Keratinocyte (primary cell): ENCODE results near the gene MRPS14. TPM values are rescaled to one million over a fixed set of nuclear protein-coding genes. Genes with fewer than 3 reads are reported as not detected.

Experiments
- DNase-seq: peaks from one replicate; pipeline ENCODE4 v3.0.0-alpha.2; 2011; ENCODE audit warnings: low read depth, missing footprints, low spot score
- FAIRE-seq: peaks from 2 replicates; lab custom pipeline; 2011; peaks lifted over from hg19 to GRCh38; lab: Jason Lieb, UNC
- H2AFZ ChIP-seq: 2 replicates; pipeline ENCODE4 v1.6.0; 2012; ENCODE audit warnings: low read length, control low read depth, inconsistent platforms; ENCODE audit not compliant: control insufficient read depth
- H3K27ac ChIP-seq: 2 replicates; pipeline ENCODE4 v1.5.1; 2011; ENCODE audit warnings: low read length; ENCODE audit not compliant: control insufficient read depth, insufficient read depth
- H3K27me3 ChIP-seq: 3 replicates; pipeline ENCODE4 v1.6.0; 2011; ENCODE audit warnings: low read length; ENCODE audit not compliant: control insufficient read depth, insufficient read depth; ENCODE audit errors: extremely low read depth
- H3K36me3 ChIP-seq, 2 experiments: 2 replicates in 1 of 2; 3 replicates in 1 of 2; pipeline ENCODE4 v1.5.1; 2011; ENCODE audit warnings: low read length in 2 of 2, mild to moderate bottlenecking in 1 of 2; ENCODE audit not compliant: control insufficient read depth in 2 of 2, insufficient read depth in 2 of 2; ENCODE audit errors: extremely low read depth in 1 of 2
- H3K4me1 ChIP-seq: 3 replicates; pipeline ENCODE4 v1.5.1; 2011; ENCODE audit warnings: low read length; ENCODE audit not compliant: control insufficient read depth, insufficient read depth; ENCODE audit errors: extremely low read depth
- H3K4me2 ChIP-seq: 3 replicates; pipeline ENCODE4 v1.6.0; 2011; ENCODE audit warnings: low read depth, low read length; ENCODE audit not compliant: control insufficient read depth, insufficient read depth; ENCODE audit errors: extremely low read depth
- H3K4me3 ChIP-seq, 3 experiments: fragments of 200-600 bp in 1 of 3; sonication (generic) in 1 of 3; 2 replicates in 2 of 3; 3 replicates in 1 of 3; pipeline ENCODE4 v1.5.1; 2011 to 2016; ENCODE audit warnings: low read length in 3 of 3, mild to moderate bottlenecking in 3 of 3, control low read depth in 2 of 3, inconsistent platforms in 1 of 3, low read depth in 1 of 3, mixed read lengths in 1 of 3, mixed run types in 1 of 3, moderate library complexity in 1 of 3; ENCODE audit not compliant: control insufficient read depth in 2 of 3, insufficient read depth in 2 of 3; ENCODE audit errors: extremely low read depth in 1 of 3
- H3K79me2 ChIP-seq: 2 replicates; pipeline ENCODE4 v1.6.0; 2012; ENCODE audit warnings: low read length; ENCODE audit not compliant: control insufficient read depth, insufficient read depth
- H3K9ac ChIP-seq: 3 replicates; pipeline ENCODE4 v1.6.0; 2011; ENCODE audit warnings: low read length; ENCODE audit not compliant: control insufficient read depth, insufficient read depth; ENCODE audit errors: extremely low read depth
- H3K9me1 ChIP-seq: 3 replicates; pipeline ENCODE4 v1.6.0; 2011; ENCODE audit warnings: low read length; ENCODE audit not compliant: control insufficient read depth, insufficient read depth; ENCODE audit errors: extremely low read depth
- H3K9me3 ChIP-seq: 2 replicates; pipeline ENCODE4 v1.5.1; 2012; ENCODE audit warnings: low read depth, low read length; ENCODE audit not compliant: control insufficient read depth
- H4K20me1 ChIP-seq: 3 replicates; pipeline ENCODE4 v1.6.0; 2011; ENCODE audit warnings: low read length; ENCODE audit not compliant: control insufficient read depth, insufficient read depth; ENCODE audit errors: extremely low read depth
- CTCF ChIP-seq, 3 experiments: IDR thresholded peaks in 1 of 3; conservative IDR thresholded peaks in 1 of 3; optimal IDR thresholded peaks in 1 of 3; 2 replicates in 2 of 3; 3 replicates in 1 of 3; pipeline versions ENCODE3 to v1.5.1; 2011; ENCODE audit warnings: low read length in 3 of 3, mild to moderate bottlenecking in 3 of 3, moderate library complexity in 2 of 3, control low read depth in 1 of 3, inconsistent platforms in 1 of 3; ENCODE audit not compliant: insufficient read depth in 2 of 3; ENCODE audit errors: extremely low read depth in 1 of 3
- EZH2 ChIP-seq: IDR thresholded peaks from one replicate; pipeline ENCODE4 v1.6.1; 2012; ENCODE audit warnings: inconsistent platforms, mild to moderate bottlenecking, low read length, moderate library complexity
- dilution Hi-C: fragments of 300-500 bp; cut with MboI; formaldehyde crosslinking; loops from one replicate; pipeline ENCODE4 v1.7.0; 2020; ENCODE audit warnings: low sequenced_read_pairs; ENCODE audit not compliant: extremely low pct_ligation_motif_present
- polyA plus RNA-seq, 5 experiments: library from polyadenylated mRNA; depleted of rRNA in 3 of 5; stranded (reverse) in 3 of 5; stranded (forward) in 1 of 5; unstranded in 1 of 5; fragments of >200 nt; gene quantifications; 1 replicate in 1 of 5; 2 replicates in 3 of 5; 3 replicates in 1 of 5; pipeline versions ENCODE4 v1.2.1 to v1.2.3, GENCODE V29; 2011 to 2012; ENCODE audit warnings: missing spikeins in 2 of 5, low read depth in 1 of 5, low replicate concordance in 1 of 5
- small RNA-seq, 3 experiments: library from RNA; depleted of rRNA; stranded (forward); fragments of <200 nt; gene quantifications; one replicate each; pipeline ENCODE3, GENCODE V24; 2012; ENCODE audit warnings: low read depth in 3 of 3, low replicate concordance in 1 of 3; ENCODE audit not compliant: insufficient read length in 3 of 3

The MRPS14 gene
- polyA plus RNA-seq, 1 donor (not counting 4 experiments of a cell fraction or from before 2014, with no cell fraction given), result 35.2 TPM

- no peak for TF ChIP-seq CTCF (optimal IDR thresholded peaks at IDR 0.05 in 1 of 3, IDR thresholded peaks at IDR 0.05 in 1 of 3, conservative IDR thresholded peaks at IDR 0.05 in 1 of 3; ENCODE audit: extremely low read depth in 1 of 3, insufficient read depth in 2 of 3, low read length in 3 of 3)
- TF ChIP-seq EZH2, result no peak
- FAIRE-seq (peak; percentile 93), DNase-seq (peak; percentile 42)
- Histone ChIP-seq H3K4me1 (peaks cover 29% of the 10 kb centered on the region), H3K27me3 (no peaks in the 10 kb centered on the region), H3K9ac (peak overlapping the region; percentile 9), H3K27ac (peak overlapping the region; percentile 53), H4K20me1 (no peaks in the 10 kb centered on the region), H3K9me1 (no peaks in the 10 kb centered on the region), H3K36me3 (no peaks in the 10 kb centered on the region), H2AFZ (peak overlapping the region; percentile 68), H3K79me2 (no peaks in the 10 kb centered on the region), H3K9me3 (no peaks in the 10 kb centered on the region), H3K4me2 (peak overlapping the region; percentile 63), H3K4me3 (peak overlapping the region in 1 of 3 experiments; percentile 15)
- dilution Hi-C loops, result no loop called here
Observed at GRCh38 chr1:174964261-174964971, 58.8 kb downstream of the MRPS14 start.

- no peak for DNase-seq
- Histone ChIP-seq H3K4me1 (peaks cover 29% of the 10 kb centered on the region), H3K36me3 (no peaks in the 10 kb centered on the region), H3K4me2 (no peak overlapping the region), H3K4me3 (no peak overlapping the region), H4K20me1 (no peaks in the 10 kb centered on the region), H3K79me2 (no peaks in the 10 kb centered on the region), H3K9me1 (no peaks in the 10 kb centered on the region), H3K9me3 (no peaks in the 10 kb centered on the region), H3K27me3 (no peaks in the 10 kb centered on the region), H3K27ac (peak overlapping the region; percentile 53), H2AFZ (no peak overlapping the region), H3K9ac (no peak overlapping the region)
- no peak for FAIRE-seq
- dilution Hi-C loops, result no loop called here
- TF ChIP-seq EZH2 (no peak), CTCF (optimal IDR thresholded peaks at IDR 0.05 in 1 of 3, IDR thresholded peaks at IDR 0.05 in 1 of 3, conservative IDR thresholded peaks at IDR 0.05 in 1 of 3; ENCODE audit: extremely low read depth in 1 of 3, insufficient read depth in 2 of 3, low read length in 3 of 3) (no peak)
Observed at GRCh38 chr1:174963529-174964125, 59.6 kb downstream of the MRPS14 start.

Small RNA genes within 50 kb of the gene (small RNA-seq; reads per million reads assigned to genes)
- gene RF00019 (0 reads per million in 3 experiments), gene RNU6-307P (0 reads per million in 3 experiments)

Other genes with a start within 250 kb of the MRPS14 start
- 18.3 to 67.8 TPM (median 59.3 TPM) in 3 replicates for gene CACYBP, start 23.5 kb downstream of the MRPS14 start, polyA plus RNA-seq
- gene TNN, start 44.4 kb upstream of the MRPS14 start, polyA plus RNA-seq, result not detected in 3 replicates
- 40.8 to 70.0 TPM (median 57.9 TPM) in 3 replicates for gene KIAA0040, start 169.4 kb upstream of the MRPS14 start, polyA plus RNA-seq